ENCODE data around the gene PRMT7.

DNA sequence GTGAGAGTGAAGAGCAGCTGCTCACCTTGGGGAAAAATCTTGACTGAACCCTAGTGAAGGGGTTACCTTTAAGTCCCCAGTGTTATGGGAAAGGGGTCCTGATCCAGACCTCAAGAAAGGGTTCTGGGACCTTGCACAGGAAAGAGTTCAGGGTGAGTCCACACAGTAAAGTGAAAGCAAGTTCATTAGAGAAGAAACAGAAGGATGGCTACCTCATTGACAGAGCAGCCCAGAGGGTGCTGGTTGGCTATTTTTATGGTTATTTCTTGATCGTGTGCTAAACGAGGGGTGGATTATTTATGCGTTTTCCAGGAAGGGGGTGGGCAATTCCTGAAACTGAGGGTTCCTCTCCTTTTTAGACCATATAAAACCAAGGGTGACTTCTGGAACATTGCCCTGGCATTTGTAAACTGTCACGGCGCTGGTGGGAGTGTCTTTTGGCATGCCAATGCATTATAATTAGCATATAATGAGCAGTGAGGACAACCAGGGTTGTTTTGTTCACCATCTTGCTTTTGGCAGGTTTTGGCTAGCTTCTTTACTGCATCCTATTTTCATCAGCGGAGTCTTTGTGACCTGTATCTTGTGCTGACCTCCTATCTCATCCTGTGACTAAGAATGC lies 79.0 kb downstream of the PRMT7 start:
- TF ChIP-seq EZH2 (IDR thresholded peaks at IDR 0.05; ENCODE audit: low read depth): no peak
- TF ChIP-seq, protein P1, sequence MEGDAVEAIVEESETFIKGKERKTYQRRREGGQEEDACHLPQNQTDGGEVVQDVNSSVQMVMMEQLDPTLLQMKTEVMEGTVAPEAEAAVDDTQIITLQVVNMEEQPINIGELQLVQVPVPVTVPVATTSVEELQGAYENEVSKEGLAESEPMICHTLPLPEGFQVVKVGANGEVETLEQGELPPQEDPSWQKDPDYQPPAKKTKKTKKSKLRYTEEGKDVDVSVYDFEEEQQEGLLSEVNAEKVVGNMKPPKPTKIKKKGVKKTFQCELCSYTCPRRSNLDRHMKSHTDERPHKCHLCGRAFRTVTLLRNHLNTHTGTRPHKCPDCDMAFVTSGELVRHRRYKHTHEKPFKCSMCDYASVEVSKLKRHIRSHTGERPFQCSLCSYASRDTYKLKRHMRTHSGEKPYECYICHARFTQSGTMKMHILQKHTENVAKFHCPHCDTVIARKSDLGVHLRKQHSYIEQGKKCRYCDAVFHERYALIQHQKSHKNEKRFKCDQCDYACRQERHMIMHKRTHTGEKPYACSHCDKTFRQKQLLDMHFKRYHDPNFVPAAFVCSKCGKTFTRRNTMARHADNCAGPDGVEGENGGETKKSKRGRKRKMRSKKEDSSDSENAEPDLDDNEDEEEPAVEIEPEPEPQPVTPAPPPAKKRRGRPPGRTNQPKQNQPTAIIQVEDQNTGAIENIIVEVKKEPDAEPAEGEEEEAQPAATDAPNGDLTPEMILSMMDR (conservative IDR thresholded peaks at IDR 0.05): no peak
